Thyroid gland (tissue), 4 donors: Measurements from ENCODE around the gene LRRC8D. TPM values are rescaled to one million over a fixed set of nuclear protein-coding genes. Genes with fewer than 3 reads are reported as not detected.

ENCODE experiments used
- DNase-seq, 2 donors: peaks; one replicate each; pipeline ENCODE4 v3.0.0-alpha.2; 2019
- H3K27ac ChIP-seq, 3 donors: fragments of 200-600 bp; sonication (generic); 1 replicate in 2 of 3; 2 replicates in 1 of 3; pipeline ENCODE4 v1.5.1; 2016 to 2019; ENCODE audit warnings: mild to moderate bottlenecking in 1 of 3, moderate library complexity in 1 of 3
- H3K27me3 ChIP-seq: fragments of 200-600 bp; sonication (generic); one replicate; pipeline ENCODE4 v1.5.1; 2019
- H3K36me3 ChIP-seq, 2 donors: fragments of 200-600 bp; sonication (generic); one replicate each; pipeline ENCODE4 v1.5.1; 2016 to 2019
- H3K4me1 ChIP-seq, 2 donors: fragments of 200-600 bp; sonication (generic); one replicate each; pipeline ENCODE4 v1.5.1; 2017 to 2019
- H3K4me3 ChIP-seq, 3 donors: fragments of 200-600 bp; sonication (generic); replicated peaks in 1 of 3; 1 replicate in 2 of 3; 2 replicates in 1 of 3; pipeline ENCODE4 v1.5.1; 2016; ENCODE audit warnings: mild to moderate bottlenecking in 1 of 3
- H3K9me3 ChIP-seq: fragments of 200-600 bp; sonication (generic); one replicate; pipeline ENCODE4 v1.5.1; 2017
- POLR2A ChIP-seq, 2 donors: fragments of 450-650 bp; IDR thresholded peaks; one replicate each; pipeline ENCODE4 v1.6.1; 2017; ENCODE audit warnings: antibody characterized with exemption in 2 of 2, mild to moderate bottlenecking in 2 of 2, moderate library complexity in 1 of 2
- WGBS, 2 donors: methylation state at CpG; one replicate each; pipeline ENCODE4 v1.1.5; 2017; 5-methylcytosine and 5-hydroxymethylcytosine counted together
- intact Hi-C: fragments of 100-400 bp; cut with DNase I; formaldehyde crosslinking; loops from one replicate; pipeline ENCODE4 v1.15.1; 2023
- total RNA-seq, 4 donors: library from RNA; depleted of rRNA; stranded (reverse); fragments of >200 nt; gene quantifications; one replicate each; pipeline ENCODE4 v1.2.3, GENCODE V29; 2016
- TF ChIP-seq, protein P1 (sequence below), 6 experiments: fragments of 200-600 bp in 3 of 6; fragments of 450-650 bp in 3 of 6; sonication (generic) in 3 of 6; IDR thresholded peaks; one replicate each; pipeline ENCODE4 v1.5.1; 2016 to 2019; ENCODE audit warnings: antibody characterized with exemption in 6 of 6, mild to moderate bottlenecking in 2 of 6, inconsistent platforms in 1 of 6, moderate library complexity in 1 of 6

The LRRC8D gene
- total RNA-seq, 4 donors from 2014 or later = 21.1 to 46.7 (median 35.3) TPM

DNA sequence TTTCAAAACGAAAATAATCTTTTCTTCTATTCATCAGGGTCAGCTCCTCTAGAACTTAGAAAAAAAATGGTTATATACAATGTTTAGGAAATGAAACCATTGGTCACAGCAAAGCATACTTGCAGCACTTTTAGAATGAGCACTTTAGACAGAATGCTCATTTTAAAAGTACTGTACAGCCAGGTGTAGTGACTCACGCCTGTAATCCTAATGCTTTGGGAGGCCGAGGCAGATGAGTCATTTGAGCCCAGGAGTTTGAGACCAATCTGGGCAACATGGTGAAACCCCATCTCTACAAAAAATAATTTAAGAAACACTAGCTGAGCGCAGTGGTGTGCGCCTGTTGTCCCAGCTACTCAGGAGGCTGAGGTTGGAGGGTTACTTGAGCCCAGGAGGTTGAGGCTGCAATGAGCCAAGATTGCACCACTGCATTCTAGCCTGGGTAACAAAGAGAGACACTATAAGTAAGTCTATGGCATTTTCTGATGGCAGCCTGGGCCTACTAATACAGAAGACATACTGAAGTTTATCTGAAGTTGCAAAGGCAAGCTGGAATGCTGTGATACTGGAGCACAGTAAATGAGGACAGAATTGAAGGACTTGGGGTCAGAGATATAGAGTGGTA, 125.1 kb downstream of the LRRC8D start:
- 92 to 94% methylated on average over 5 of the region's 5 CpGs for WGBS, 2 donors
- no peak for DNase-seq
- Histone ChIP-seq H3K9me3 (no peaks in the 10 kb centered on the region), H3K27ac (no peak overlapping the region), H3K27me3 (no peaks in the 10 kb centered on the region), H3K4me1 (peaks cover 7 to 11% of the 10 kb centered on the region in 2 donors), H3K36me3 (no peaks in the 10 kb centered on the region), H3K4me3 (no peak overlapping the region)
- TF ChIP-seq POLR2A (IDR thresholded peaks at IDR 0.05) = no peak
- TF ChIP-seq, protein P1, sequence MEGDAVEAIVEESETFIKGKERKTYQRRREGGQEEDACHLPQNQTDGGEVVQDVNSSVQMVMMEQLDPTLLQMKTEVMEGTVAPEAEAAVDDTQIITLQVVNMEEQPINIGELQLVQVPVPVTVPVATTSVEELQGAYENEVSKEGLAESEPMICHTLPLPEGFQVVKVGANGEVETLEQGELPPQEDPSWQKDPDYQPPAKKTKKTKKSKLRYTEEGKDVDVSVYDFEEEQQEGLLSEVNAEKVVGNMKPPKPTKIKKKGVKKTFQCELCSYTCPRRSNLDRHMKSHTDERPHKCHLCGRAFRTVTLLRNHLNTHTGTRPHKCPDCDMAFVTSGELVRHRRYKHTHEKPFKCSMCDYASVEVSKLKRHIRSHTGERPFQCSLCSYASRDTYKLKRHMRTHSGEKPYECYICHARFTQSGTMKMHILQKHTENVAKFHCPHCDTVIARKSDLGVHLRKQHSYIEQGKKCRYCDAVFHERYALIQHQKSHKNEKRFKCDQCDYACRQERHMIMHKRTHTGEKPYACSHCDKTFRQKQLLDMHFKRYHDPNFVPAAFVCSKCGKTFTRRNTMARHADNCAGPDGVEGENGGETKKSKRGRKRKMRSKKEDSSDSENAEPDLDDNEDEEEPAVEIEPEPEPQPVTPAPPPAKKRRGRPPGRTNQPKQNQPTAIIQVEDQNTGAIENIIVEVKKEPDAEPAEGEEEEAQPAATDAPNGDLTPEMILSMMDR (IDR thresholded peaks at IDR 0.05) = no peak
- intact Hi-C loops = no loop called here

DNA sequence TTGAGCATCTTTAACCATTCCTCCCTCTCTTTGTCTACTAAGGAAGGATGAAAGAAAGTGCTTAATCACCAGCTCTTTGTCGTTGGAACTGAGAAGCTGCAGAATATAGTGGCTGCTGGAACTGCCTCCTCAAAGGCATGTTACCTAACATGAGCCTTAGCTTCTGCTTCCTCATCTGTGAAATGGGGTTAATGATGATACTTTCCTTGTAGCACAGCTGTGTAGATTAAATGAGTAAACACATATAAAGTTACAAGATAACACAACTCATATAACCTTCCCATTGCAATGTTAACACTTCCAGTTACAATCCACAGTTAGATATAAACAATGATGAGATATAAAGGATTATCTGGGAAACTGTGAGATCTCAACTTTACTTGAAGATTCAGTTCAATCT, 125.7 kb downstream of the LRRC8D start:
- Histone ChIP-seq H3K9me3 (no peaks in the 10 kb centered on the region), H3K27ac (no peak overlapping the region), H3K4me1 (peaks cover 5 to 8% of the 10 kb centered on the region in 2 donors), H3K4me3 (no peak overlapping the region), H3K36me3 (no peaks in the 10 kb centered on the region), H3K27me3 (no peaks in the 10 kb centered on the region)
- 33 to 57% methylated on average over 1 of the region's 1 CpG for WGBS, 2 donors
- intact Hi-C loops = no loop called here
- TF ChIP-seq POLR2A (IDR thresholded peaks at IDR 0.05) = no peak
- TF ChIP-seq, protein P1 (IDR thresholded peaks at IDR 0.05) = no peak
- no peak for DNase-seq

- Histone ChIP-seq H3K4me3 (no peak overlapping the region), H3K27ac (no peak overlapping the region), H3K4me1 (peaks cover 24 to 27% of the 10 kb centered on the region in 2 donors), H3K9me3 (no peaks in the 10 kb centered on the region), H3K36me3 (no peaks in the 10 kb centered on the region), H3K27me3 (no peaks in the 10 kb centered on the region)
- no peak for DNase-seq
- 92 to 96% methylated on average over 6 of the region's 6 CpGs for WGBS, 2 donors
- TF ChIP-seq, protein P1 (IDR thresholded peaks at IDR 0.05) = no peak
- TF ChIP-seq POLR2A (IDR thresholded peaks at IDR 0.05) = no peak
- intact Hi-C loops = no loop called here
Measured at GRCh38 chr1:89948722-89949345, 128.0 kb downstream of the LRRC8D start.

- no peak for TF ChIP-seq POLR2A (IDR thresholded peaks at IDR 0.05)
- TF ChIP-seq, protein P1 (IDR thresholded peaks at IDR 0.05) = no peak
- 4 to 25% methylated on average over 1 of the region's 1 CpG for WGBS, 2 donors
Measured at GRCh38 chr1:89949991-89950624, 129.3 kb downstream of the LRRC8D start.

DNA sequence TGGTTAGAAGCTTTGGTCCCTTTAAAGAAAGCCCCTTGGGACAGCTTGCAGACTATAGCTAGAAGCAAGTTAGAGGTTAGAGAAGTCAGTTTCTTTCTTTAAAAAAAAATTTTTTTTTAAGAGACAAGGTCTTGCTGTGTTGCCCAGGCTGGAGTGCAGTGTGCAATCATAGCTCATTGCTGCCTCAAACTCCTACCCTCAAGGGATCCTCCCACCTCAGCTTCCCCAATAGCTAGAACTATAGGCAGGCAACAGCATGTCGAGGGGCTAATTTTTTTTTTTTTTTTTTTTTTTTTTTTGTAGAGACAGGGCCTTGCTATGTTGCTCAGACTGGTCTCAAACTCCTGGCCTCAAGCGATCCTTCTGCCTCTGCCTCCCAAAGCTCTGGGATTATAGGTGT, 129.9 kb downstream of the LRRC8D start:
- Histone ChIP-seq H3K27me3 (no peaks in the 10 kb centered on the region), H3K9me3 (no peaks in the 10 kb centered on the region), H3K36me3 (no peaks in the 10 kb centered on the region), H3K4me1 (peaks cover 19 to 21% of the 10 kb centered on the region in 2 donors), H3K27ac (no peak overlapping the region), H3K4me3 (no peak overlapping the region)
- DNase-seq = no peak
- WGBS, 2 donors = 96 to 97% methylated on average over 2 of the region's 2 CpGs
- no peak for TF ChIP-seq POLR2A (IDR thresholded peaks at IDR 0.05)
- TF ChIP-seq, protein P1 (IDR thresholded peaks at IDR 0.05) = no peak
- intact Hi-C loops = loop anchor here (10.0 kb wide), 1 partner anchor 146 kb away; no protein-coding TSS in a partner anchor

More at GRCh38 chr1:89949991-89950624, 129.3 kb downstream of the LRRC8D start:
- Histone ChIP-seq H3K27me3 (no peaks in the 10 kb centered on the region), H3K4me1 (peaks cover 19 to 21% of the 10 kb centered on the region in 2 donors), H3K27ac (no peak overlapping the region), H3K9me3 (no peaks in the 10 kb centered on the region), H3K4me3 (no peak overlapping the region), H3K36me3 (no peaks in the 10 kb centered on the region)
- intact Hi-C loops = loop anchor here (10.0 kb wide), 1 partner anchor 145 kb away; no protein-coding TSS in a partner anchor
- no peak for DNase-seq
